DMS153 (cell line): ENCODE results near the gene CCDC157.

Source experiments
- DNase-seq: peaks from one replicate; lab custom pipeline; 2025; lab: John Stamatoyannopoulos, UW

Gene CCDC157

GRCh38 chr22:30356449-30357235, at the start of gene CCDC157, which contains the start of gene SF3A1:
Gene CCDC157 (plus strand): TSS chr22:30357007. CDS start chr22:30366001, 8,994 bp downstream.
Gene SF3A1 (minus strand): TSS chr22:30356894. CDS start chr22:30356792, 102 bp downstream.
- DNase-seq: peak; percentile 79

GRCh38 chr22:30307041-30307574, 49.7 kb upstream of the CCDC157 start:
- DNase-seq: no peak

- DNase-seq: no peak
Observed at GRCh38 chr22:30308093-30308492, 48.7 kb upstream of the CCDC157 start.

- DNase-seq: no peak
Observed at GRCh38 chr22:30308518-30309230, 48.1 kb upstream of the CCDC157 start.

- peak; percentile 38 for DNase-seq
Observed at GRCh38 chr22:30309951-30310741, 46.7 kb upstream of the CCDC157 start.

- DNase-seq: no peak
Observed at GRCh38 chr22:30310881-30311771, 45.7 kb upstream of the CCDC157 start.

GRCh38 chr22:30312053-30312452, 44.8 kb upstream of the CCDC157 start:
- no peak for DNase-seq

- DNase-seq: no peak
Observed at GRCh38 chr22:30313527-30314363, 43.1 kb upstream of the CCDC157 start.

- no peak for DNase-seq
Observed at GRCh38 chr22:30314915-30315314, 41.9 kb upstream of the CCDC157 start.

GRCh38 chr22:30315962-30316576, 40.7 kb upstream of the CCDC157 start:
- DNase-seq: no peak

- no peak for DNase-seq
Observed at GRCh38 chr22:30317778-30318177, 39.0 kb upstream of the CCDC157 start.

GRCh38 chr22:30318799-30319419, 37.9 kb upstream of the CCDC157 start:
- DNase-seq: no peak

GRCh38 chr22:30320021-30320556, 36.7 kb upstream of the CCDC157 start:
- DNase-seq: no peak

GRCh38 chr22:30321461-30321860, 35.3 kb upstream of the CCDC157 start:
- no peak for DNase-seq

GRCh38 chr22:30323246-30323645, 33.6 kb upstream of the CCDC157 start:
- no peak for DNase-seq

GRCh38 chr22:30324014-30324730, 32.6 kb upstream of the CCDC157 start:
- no peak for DNase-seq

GRCh38 chr22:30325065-30325720, 31.6 kb upstream of the CCDC157 start:
- no peak for DNase-seq
